PC-9 (cell line): ENCODE data around the gene BCAR3. TPM values are rescaled to one million over a fixed set of nuclear protein-coding genes. Genes with fewer than 3 reads are reported as not detected.

Source experiments
- BruUV-seq: library from RNA; stranded (reverse); fragments of 400-500 nt; replicated peaks from 2 replicates; lab custom pipeline; 2021; lab: Mats Ljungman, UMichigan
- CTCF ChIA-PET: fragments of 300-600 bp; sonication (Branson Sonifier 250); formaldehyde crosslinking; loops from one replicate; lab custom pipeline; 2022; ENCODE audit warnings: antibody characterized with exemption; lab: Charles Lee
- POLR2A ChIA-PET: fragments of 300-600 bp; sonication (Branson Sonifier 250); formaldehyde crosslinking; loops from one replicate; lab custom pipeline; 2022; ENCODE audit warnings: antibody characterized with exemption; ENCODE audit not compliant: unreplicated experiment; lab: Charles Lee
- DNase-seq, 2 experiments: peaks; one replicate each; pipeline versions ENCODE4 v3.0.0 to v3.0.0-alpha.2; 2015 to 2022; ENCODE audit warnings: mixed read lengths in 1 of 2
- H2AFZ ChIP-seq: fragments of 200-600 bp; sonication (generic); 2 replicates; pipeline ENCODE4 v1.8.1; 2017; ENCODE audit warnings: antibody characterized with exemption
- H3F3A ChIP-seq: fragments of 200-600 bp; sonication (generic); 2 replicates; pipeline ENCODE4 v1.8.1; 2017; ENCODE audit warnings: antibody characterized with exemption, mild to moderate bottlenecking, low read depth; ENCODE audit not compliant: insufficient read depth
- H3K27ac ChIP-seq: fragments of 200-600 bp; sonication (generic); 2 replicates; pipeline ENCODE4 v1.6.1; 2016; ENCODE audit warnings: mixed run types
- H3K27me3 ChIP-seq: fragments of 200-600 bp; sonication (generic); 2 replicates; pipeline ENCODE4 v1.6.1; 2016; ENCODE audit warnings: low read depth, mixed run types; ENCODE audit not compliant: insufficient read depth
- H3K36me3 ChIP-seq: fragments of 200-600 bp; sonication (generic); 2 replicates; pipeline ENCODE4 v1.6.1; 2016; ENCODE audit warnings: low read depth, mixed run types
- H3K4me1 ChIP-seq: fragments of 200-600 bp; sonication (generic); replicated peaks from 2 replicates; pipeline ENCODE4 v1.6.1; 2016; ENCODE audit warnings: mixed run types; ENCODE audit not compliant: insufficient read depth
- H3K4me2 ChIP-seq: fragments of 200-600 bp; sonication (generic); 2 replicates; pipeline ENCODE4 v1.6.1; 2017; ENCODE audit warnings: mixed run types
- H3K4me3 ChIP-seq: fragments of 200-600 bp; sonication (generic); 2 replicates; pipeline ENCODE4 v1.6.1; 2016; ENCODE audit warnings: mixed run types
- H3K79me2 ChIP-seq: fragments of 200-600 bp; sonication (generic); 2 replicates; pipeline ENCODE4 v1.6.1; 2017; ENCODE audit warnings: low read depth, mixed run types
- H3K9me2 ChIP-seq: fragments of 200-600 bp; sonication (generic); 2 replicates; pipeline ENCODE4 v1.8.1; 2017; ENCODE audit warnings: mild to moderate bottlenecking; ENCODE audit not compliant: insufficient read depth
- H3K9me3 ChIP-seq: fragments of 200-600 bp; sonication (generic); 2 replicates; pipeline ENCODE4 v1.8.1; 2016; ENCODE audit warnings: low read depth; ENCODE audit not compliant: insufficient read depth
- H4K20me1 ChIP-seq: fragments of 200-600 bp; sonication (generic); 2 replicates; pipeline ENCODE4 v1.8.1; 2017; ENCODE audit not compliant: insufficient read depth
- CTCF ChIP-seq: fragments of 200-600 bp; sonication (generic); conservative IDR thresholded peaks from 2 replicates; pipeline ENCODE4 v1.6.1; 2017; ENCODE audit warnings: mixed run types, antibody characterized with exemption, mild to moderate bottlenecking, moderate library complexity
- EZH2 ChIP-seq: fragments of 200-600 bp; sonication (generic); IDR thresholded peaks from 2 replicates; pipeline ENCODE4 v1.8.0; 2017; ENCODE audit warnings: antibody characterized with exemption, low read depth
- intact Hi-C: fragments of 100-400 bp; cut with micrococcal nuclease; formaldehyde crosslinking; loops from one replicate; pipeline ENCODE4 v1.10.0; 2022; ENCODE audit not compliant: unreplicated experiment
- total RNA-seq: library from RNA; stranded (reverse); gene quantifications from 2 replicates; pipeline ENCODE4 v1.2.3, GENCODE V29; 2021

Gene BCAR3
- total RNA-seq, 1 experiment from 2014 or later = 70.0 TPM

GRCh38 chr1:93668951-93669350 lies 12.7 kb downstream of the BCAR3 start:
- Histone ChIP-seq H3K79me2 (peaks cover 100% of the 10 kb centered on the region), H3K36me3 (peaks cover 80% of the 10 kb centered on the region), H3K27me3 (no peaks in the 10 kb centered on the region), H2AFZ (no peak overlapping the region), H3F3A (peaks cover 100% of the 10 kb centered on the region), H3K4me3 (no peak overlapping the region), H3K27ac (0 out of 2 replicates have a peak overlapping the region, but pooled peaks have one; percentile 3), H3K4me2 (peak overlapping the region; percentile 30), H3K4me1 (peaks cover 100% of the 10 kb centered on the region), H4K20me1 (peaks cover 96% of the 10 kb centered on the region), H3K9me2 (no peaks in the 10 kb centered on the region), H3K9me3 (no peaks in the 10 kb centered on the region)
- BruUV-seq = no TSS peak
- no peak for DNase-seq
- TF ChIP-seq CTCF (no peak), EZH2 (no peak)
- POLR2A ChIA-PET = no interaction called here
- CTCF ChIA-PET = interaction anchor here (0.6 kb wide), 1 partner anchor 592 kb away, joined by 4 read pairs; no protein-coding TSS in a partner anchor
- intact Hi-C loops = no loop called here

GRCh38 chr1:93668121-93668520 lies 13.5 kb downstream of the BCAR3 start:
- peaks cover 100% of the 10 kb centered on the region for H3K4me1 ChIP-seq
- no peaks in the 10 kb centered on the region for H3K9me3 ChIP-seq
- H3K27me3 ChIP-seq = no peaks in the 10 kb centered on the region
- no peak for DNase-seq
- ChIA-PET CTCF (interaction anchor here (0.6 to 1.3 kb wide), 4 partner anchors 39 to 150 kb away, joined by 3 to 5 read pairs (median 4); no protein-coding TSS in a partner anchor), POLR2A (interaction anchor here (0.5 to 0.7 kb wide), 2 partner anchors 36 to 58 kb away, joined by 3 read pairs; no protein-coding TSS in a partner anchor)
- H3K4me2 ChIP-seq = peak overlapping the region; percentile 65
- no peaks in the 10 kb centered on the region for H3K9me2 ChIP-seq
- no peak overlapping the region for H3K4me3 ChIP-seq
- no peak overlapping the region for H2AFZ ChIP-seq
- H3K79me2 ChIP-seq = peaks cover 100% of the 10 kb centered on the region
- no TSS peak for BruUV-seq
- H3K36me3 ChIP-seq = peaks cover 83% of the 10 kb centered on the region
- peaks cover 93% of the 10 kb centered on the region for H4K20me1 ChIP-seq
- TF ChIP-seq EZH2 = no peak
- TF ChIP-seq CTCF = no peak
- intact Hi-C loops = no loop called here
- H3F3A ChIP-seq = peaks cover 100% of the 10 kb centered on the region
- peak overlapping the region; percentile 86 for H3K27ac ChIP-seq

- POLR2A ChIA-PET = interaction anchor here (0.6 kb wide), 1 partner anchor 25 kb away, joined by 5 read pairs; no protein-coding TSS in a partner anchor
- H3K4me2 ChIP-seq = peak overlapping the region; percentile 65
- TF ChIP-seq CTCF = no peak
- no peak for TF ChIP-seq EZH2
- no peaks in the 10 kb centered on the region for H3K9me3 ChIP-seq
- peaks cover 84% of the 10 kb centered on the region for H3K36me3 ChIP-seq
- H3K4me1 ChIP-seq = peaks cover 100% of the 10 kb centered on the region
- intact Hi-C loops = no loop called here
- H3K27ac ChIP-seq = peak overlapping the region; percentile 86
- H3F3A ChIP-seq = peaks cover 100% of the 10 kb centered on the region
- peaks cover 100% of the 10 kb centered on the region for H3K79me2 ChIP-seq
- no peaks in the 10 kb centered on the region for H3K9me2 ChIP-seq
- no peak overlapping the region for H2AFZ ChIP-seq
- H4K20me1 ChIP-seq = peaks cover 89% of the 10 kb centered on the region
- no peak overlapping the region for H3K4me3 ChIP-seq
- BruUV-seq = no TSS peak
- DNase-seq = peak; percentile 62 to 83
- no peaks in the 10 kb centered on the region for H3K27me3 ChIP-seq
- CTCF ChIA-PET = interaction anchor here (1.2 to 1.3 kb wide), 3 partner anchors 38 to 150 kb away, joined by 3 to 5 read pairs (median 3); no protein-coding TSS in a partner anchor
Observed at GRCh38 chr1:93667642-93668041, 14.0 kb downstream of the BCAR3 start.
